ENCODE data around the gene GID8.
A peak's percentile ranks its signal among the peaks of the same experiment; 100 is the strongest.

Gene GID8

DNA sequence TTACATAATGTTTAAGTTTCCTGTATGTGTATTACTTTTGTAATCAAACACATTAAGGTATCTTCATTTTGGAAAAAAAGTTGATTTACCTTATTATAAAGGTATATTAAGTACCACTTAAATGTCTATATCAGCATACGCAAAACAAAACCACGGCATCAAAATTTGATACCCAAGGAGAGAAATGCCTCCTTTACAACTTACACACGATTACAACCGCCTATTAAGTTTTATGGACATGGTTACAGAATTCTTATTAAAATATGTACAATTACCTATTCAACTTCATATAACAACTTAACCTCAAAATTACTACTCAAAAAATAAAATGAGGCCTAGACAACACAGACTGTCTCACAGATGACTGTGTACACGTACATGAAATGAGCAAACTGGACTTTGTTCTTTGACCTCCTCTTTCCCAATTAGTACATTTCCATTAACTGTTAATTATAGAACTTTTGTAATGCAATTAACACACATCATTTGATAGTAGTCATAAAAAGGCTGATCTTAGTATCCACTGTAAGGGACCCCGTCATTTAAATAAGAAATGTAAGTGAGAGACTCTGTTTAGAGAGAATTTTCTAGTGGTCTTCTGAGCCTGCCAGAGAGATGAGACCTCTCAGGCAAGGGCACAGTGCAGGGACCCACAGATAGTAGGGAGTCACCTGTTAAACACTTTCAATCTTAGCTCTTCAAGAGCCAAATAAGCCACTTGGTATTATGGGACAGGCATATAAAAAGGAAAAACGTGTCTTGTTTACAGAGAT, 14.1 kb upstream of the GID8 start:
- DNase-seq, result no peak

DNA sequence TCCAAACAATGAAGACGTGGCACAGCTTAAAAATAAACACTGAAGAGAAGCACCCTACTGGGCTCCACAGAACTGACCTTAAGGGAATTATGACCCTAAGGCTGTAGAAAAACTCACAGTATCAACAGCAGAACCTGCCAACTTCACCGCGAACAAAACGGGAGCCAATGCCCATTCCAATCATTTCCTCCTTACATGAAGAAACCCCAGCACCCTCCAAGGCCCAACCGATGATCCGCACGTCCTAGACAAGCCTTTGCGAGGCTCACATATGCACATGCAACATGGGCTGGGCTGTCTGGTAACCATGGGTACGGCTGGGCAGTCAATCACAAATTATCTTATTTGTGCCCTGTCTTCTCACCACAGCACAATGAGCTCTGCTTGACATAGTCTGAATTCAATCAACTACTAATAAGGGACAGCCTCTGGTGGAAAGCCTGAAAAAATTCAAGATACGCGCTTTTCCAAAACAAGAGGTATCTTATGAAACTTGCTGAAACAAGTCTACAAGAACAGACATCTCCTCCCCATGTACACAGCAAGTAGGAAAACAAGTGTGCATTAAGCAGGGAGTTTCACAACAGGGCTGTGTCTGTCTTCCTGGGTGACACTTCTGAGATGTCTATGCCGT, 13.4 kb upstream of the GID8 start:
- peak; percentile 28 for DNase-seq

DNA sequence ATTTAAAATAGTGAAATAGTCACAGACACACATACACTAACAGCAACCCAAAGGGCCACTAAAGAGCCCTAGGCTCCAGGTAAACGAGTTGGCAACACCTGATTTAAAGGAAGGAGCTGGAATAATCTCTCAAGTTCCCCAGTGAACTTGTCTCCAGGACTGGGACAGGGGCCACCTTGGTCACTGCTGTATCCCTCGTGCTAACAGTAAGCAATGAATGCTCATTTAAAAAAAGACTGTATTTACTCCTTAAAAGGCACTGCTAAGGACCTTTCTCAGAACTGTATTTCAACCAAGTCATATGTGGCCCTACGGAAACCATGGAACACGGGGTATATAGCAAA, 12.9 kb upstream of the GID8 start:
- no peak for DNase-seq

DNA sequence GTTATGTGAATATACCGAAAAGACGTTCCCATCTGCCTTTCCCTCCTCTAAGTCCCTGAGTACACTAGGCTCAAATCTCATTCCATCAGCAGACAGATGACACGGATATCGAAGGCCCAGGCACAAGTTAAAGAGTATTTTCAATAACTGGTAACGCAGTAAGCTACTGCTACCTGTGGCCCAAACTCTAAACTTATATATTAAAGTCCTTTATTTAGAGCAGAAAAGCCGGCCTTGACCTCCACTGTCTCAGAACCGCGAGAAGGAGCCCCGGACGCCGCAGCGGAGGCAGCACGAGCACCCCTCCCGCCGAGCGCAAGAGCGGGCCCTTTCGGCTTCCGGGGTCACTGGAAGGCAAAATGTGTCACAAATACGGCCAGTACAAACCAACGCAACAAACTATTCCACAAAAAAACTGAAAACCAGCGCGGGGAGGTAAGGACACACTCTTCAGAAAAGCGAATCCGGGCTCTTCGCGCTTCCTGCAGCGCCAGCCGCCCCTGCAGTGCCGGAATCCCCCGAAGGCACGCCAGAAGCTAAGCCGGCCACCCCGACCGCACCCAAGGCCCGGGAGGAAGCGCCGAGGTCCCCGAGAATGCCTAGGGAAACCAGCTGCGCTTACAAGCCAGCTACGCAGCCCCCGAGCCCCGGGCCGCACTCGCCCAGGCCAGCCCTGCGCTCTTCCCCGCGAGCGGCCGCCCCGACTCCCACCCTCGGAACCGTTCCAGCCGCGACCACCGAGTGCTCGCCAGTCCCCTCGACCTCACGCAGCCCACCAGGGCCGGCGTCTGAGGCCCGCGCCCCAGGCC, 12.3 kb upstream of the GID8 start:
- DNase-seq, result peak; percentile 63

DNA sequence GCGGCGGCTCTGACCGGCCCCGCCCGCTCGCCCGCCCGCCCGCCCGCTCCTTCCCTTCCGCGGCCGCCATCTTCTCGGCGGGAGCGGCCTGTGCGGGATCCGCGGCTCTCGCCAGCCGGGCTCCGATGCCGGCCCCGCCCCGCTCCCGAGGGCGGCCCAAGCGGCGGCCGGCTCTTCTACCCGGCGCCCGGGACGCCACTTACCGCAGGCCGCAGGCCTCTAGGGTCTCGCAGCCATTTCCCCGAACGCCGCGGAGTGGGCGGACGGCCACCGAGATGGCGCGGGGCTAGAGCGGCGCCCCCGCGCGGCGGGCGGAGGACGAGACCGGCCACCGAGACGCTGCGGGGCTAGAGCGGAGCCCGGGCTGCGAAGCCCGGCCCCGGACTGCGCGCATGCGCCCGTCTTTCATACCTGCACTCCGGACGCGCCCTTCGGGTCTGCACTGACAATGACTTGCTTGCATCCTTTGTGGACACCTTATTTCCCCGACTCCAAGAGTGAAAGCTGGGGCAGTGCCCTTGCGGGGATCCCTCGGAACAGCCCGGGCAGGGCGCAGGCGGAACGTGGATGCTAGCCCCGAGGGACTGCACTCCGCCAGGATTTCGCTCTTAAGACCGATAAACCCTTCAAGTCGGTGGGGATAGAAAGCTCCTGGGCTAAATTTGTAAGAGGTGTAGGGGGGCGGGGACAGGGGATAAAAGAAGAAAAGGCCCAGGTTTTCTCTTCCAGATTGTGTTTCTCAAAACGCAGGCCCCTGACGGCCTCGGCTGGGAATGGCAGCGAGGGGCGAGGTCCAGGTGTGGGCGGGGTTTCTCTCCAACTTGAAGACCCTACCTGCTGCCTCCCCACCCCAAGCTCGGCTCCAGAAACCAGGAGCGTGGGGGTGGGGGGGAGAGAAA, 11.5 kb upstream of the GID8 start, which contains the start of gene DIDO1:
TSS of gene DIDO1 (minus strand) at position 277 of the 899 bp plus-strand sequence.
- DNase-seq, result peak; percentile 94

DNA sequence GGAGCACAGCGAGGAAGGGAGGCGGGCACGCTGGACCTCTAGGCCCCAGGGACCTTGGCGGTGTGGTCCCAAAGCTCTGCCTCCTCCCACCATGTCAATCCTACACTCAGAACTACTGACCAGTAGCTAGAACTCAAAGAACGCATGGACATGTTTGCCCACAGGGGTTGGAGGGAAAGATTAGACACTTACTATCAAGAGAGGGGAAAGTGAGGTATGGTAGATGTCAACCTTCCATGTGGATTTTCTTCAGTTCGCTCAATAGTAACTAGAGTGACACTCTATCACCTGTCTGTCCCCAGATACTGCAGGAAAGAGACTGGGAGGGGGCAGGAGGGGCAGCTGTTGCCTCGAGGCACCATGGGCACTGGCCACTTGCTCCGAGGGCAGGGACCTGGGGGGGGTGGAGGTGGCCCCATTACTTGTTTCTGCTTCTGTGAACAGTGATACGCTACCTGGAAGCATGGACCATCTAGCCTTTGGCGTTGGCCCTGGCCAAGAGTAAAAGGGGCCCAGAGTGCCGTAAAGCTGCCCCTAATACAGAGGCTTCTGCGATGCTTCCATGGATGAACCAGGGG, 10.7 kb upstream of the GID8 start:
- no peak for DNase-seq

DNA sequence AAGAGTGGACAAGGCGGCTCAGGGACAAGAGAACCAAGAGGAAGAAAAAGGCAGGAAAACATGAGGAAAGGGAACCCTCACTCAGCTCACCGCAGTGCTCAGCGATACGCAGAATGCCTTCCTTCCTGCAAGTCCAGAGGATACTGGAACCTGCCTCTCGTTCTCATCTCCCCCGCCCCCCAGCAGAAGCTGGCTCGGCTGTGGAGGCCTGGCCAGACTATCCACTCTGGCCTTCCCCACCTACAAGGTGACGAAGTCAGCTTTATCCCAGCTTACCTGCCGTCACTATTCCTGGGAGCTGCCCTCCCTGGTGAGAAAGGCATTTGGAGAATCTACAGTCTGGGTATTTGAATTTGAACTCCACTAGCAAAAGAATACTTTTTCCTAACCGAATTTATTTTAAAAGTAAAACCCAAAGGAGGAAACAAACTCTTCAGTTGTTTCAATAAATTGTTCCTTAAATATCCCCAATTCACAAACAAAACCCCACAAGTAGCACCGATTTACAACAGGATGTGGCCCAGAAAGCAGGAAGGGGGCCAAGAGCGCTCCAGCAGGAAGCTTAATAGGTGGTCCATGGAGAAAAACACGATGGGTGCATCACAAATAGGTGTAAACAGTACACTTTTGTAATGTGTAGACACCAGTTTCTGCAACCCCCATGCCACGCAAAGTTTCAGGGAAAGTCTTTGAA, 9.6 kb upstream of the GID8 start:
- DNase-seq, result peak; percentile 25

DNA sequence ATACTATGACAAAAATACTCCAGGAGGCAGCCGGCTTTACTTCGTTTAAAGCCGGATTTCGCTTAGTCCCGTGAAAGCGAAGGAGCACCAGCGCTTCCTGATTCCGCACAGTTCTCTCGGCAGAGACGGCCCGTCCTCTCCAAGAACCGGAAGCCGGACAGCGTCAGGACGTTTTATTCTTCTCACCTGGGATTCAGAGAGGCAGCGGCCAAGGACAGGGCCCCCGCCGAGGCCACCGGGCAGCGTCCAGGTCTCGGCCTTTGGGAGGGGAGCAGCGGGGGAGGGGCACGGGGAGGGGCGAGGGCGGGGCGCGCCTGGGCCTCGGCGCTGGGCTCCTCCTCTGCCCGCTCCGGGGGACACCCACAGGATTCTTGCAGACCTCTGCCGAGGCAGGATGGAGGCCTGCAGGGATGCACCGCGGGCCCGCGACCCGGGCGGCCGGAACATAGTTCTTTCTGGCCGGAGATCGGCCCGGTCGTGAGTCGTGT, 8.9 kb upstream of the GID8 start:
- peak; percentile 73 for DNase-seq

DNA sequence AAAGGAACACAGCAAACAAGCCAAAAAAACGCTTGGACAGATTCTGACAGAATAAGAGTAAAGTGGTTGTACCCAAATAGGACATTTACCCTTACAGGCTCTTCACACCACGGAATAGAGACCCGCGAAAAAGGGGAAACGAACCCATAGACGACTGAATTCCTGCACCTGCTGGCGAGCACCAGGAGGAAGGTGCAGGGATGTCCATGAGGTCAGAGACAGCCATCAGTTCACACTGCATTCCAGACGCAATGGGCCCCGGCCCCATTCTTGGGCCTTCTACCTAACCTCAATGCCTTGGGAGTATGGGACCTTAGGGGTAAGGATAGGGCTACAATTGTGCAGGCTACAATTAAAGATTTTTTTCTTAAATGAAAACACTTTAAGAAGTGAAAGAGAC, 6.5 kb upstream of the GID8 start:
- no peak for DNase-seq

DNA sequence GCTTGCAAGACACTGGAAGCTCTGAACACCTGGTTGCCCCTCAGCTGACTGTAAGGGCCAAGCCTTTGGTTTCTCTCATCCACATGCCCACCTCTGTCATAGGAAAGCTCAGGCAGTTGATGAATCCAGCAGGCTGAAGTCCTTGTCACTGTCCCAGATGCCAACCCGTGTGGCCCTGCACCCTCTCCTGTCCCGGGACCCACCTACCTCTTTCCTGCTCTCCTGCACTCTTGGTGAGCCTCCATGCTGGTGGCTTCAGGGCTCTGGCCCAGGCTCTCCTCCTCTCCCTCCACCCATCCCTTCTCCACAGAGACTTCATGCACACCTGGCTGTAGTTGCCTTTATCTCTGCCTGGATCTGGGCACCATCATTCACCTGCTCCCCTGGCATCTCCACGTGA, 4.0 kb upstream of the GID8 start:
- no peak for DNase-seq

DNA sequence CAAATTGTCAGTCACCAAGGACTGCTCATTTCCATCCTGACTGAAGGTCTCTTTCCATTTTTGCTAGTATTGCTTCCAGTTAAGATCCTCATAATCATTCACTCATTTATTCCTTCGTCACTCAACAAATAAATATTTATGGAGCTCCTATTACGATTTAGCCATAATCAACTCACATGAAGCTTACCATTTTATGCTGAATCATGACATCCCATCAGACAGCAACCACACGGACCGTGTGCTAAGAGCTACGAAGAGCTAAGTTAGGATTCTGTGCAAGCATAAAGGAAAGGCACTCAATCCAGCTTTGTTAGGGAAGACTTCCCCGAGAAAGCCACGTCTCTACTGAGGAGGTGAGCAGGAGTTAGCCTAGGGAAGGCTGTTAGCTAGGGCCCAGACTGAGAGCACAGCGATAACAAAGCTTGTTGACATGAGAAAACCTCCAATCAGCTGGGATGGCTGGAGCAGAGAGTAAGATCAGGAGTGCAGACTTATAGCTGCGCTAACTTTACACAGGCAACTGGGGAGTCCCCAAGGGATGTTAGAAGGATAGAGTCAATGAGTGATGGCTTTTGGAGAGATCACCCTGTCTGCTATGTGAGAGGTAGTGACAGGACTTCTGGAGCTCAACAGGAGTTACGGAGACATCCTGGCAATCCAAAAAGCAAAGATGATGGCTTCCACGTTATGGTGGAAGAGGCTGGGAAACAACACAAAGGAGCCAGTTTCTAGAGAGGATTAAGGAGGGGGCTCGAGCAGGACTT, 2.6 kb upstream of the GID8 start:
- no peak for DNase-seq

DNA sequence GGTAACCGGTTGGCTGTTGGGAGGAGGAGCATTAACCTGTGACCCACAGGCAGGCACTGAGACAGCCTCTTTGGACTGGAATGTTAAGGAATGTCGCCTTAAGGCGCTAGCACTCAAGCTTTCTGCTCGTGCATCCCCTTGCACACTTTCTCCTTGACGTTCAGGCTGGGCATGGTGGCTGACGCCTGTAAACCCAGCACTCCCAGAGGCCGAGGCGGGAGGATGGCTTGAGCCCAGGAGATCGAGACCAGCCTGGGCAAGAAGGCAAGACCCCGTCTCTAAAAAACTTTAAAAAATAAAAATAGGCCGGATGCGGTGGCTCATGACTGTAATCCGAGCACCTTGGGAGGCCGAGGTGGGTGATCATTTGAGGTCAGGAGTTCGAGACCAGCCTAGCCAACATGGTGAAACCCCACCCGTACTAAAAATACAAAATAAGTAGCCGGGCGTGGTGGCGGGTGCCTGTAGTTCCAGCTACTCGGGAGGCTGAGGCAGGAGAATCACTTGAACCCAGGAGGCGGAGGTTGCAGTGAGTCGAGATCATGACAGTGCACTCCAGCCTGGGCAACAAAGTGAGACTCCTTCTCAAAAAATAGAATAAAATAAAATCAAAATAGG, 1.9 kb upstream of the GID8 start:
- no peak for DNase-seq

DNA sequence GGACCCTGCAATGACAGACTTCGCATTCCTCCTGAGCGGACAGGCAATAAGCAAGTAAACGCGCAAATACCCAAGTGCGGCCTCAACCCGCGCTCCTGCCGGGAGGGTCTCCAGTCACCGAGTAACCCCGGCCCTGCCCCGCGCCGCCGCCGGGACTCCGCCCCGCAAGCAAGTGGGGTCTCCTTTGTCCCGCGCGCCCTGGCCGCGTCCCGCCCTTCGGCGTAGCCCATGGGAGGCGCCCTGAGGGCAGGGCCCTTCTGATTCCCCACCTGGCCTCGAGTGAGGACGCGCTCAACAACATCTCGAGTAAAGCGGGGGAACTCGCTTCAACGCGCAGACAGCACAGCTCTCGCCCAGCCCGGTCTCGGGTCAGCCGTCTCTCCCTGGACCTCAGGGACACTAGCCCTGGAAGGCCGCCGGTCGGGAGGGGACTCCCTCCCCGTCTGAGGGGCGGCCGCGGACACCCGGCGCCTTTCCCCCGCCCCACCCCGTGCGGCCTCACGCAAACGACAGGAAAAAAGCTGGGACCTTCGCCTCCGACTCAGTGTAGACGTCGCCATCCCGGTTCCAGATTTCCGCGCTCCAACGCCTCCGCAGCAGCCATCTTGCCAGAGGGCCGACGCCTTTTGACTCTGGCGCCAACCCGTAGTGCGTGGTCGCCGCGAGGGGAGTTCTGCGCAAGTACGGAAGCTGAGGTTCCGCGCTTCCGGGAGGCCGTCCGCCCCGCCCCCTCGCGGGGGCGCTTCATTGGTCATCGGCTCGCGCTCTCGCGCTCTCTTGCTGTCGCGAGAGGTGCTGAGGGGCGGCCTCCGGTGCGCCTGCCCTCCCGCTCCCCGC, 461 bp upstream of the GID8 start:
- peak; percentile 99 for DNase-seq

DNA sequence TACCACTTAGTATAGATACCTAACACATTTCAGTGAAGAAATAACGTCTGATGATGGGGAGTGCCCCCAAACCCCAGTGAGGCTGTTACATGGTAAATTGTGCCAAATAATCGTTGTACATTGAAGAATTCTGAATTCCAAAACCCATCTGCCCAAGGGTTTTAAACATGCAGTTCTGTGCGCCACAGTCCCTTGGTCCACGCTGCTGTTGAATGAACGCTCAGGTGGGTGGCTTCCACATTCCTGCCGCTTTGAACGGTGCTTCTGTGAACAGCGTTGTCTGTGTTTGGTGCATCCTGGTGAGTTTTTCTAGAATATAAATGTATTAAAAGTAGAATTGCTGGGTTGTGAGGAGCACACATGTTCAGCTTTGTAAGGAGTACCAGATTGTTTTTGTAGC, 2.9 kb downstream of the GID8 start:
- DNase-seq, result no peak

DNA sequence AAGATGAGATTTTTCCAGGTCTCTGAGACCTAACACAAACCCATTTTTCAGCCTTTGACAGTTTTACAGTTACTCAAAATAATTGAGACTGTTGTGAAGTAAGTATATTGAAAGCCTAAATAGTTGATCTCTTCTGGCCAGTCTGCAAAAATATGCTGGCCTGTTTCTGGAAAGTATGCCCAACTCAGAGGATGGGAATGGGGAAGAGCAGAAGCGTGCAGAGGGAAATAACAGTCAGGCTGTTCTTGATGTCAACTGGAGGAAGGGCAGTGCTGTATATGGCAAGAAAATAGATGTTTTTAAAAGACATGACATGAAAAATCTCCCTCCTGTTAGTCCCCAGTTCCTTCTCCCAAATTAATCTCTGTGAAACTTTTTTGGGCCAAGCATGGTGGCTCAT, 3.8 kb downstream of the GID8 start:
- no peak for DNase-seq

DNA sequence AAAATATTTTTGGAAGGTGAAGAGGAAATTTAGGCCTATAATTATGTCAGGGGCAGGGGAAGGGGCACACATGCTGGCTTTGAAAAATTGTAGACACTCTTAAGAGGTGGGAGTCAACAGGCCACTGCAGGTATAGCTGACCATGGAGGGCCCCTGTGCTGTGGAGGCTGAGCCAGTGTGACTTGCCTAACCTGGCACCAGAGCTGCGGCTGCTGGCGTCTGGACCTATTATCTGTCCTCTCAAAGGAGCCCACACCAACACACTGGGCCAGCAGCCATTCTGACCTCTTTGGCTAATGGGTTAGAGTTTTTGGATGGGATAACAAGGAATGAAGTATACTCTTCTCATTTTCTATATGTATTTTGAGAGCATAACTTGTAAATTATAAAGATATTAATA, 4.5 kb downstream of the GID8 start:
- no peak for DNase-seq

DNA sequence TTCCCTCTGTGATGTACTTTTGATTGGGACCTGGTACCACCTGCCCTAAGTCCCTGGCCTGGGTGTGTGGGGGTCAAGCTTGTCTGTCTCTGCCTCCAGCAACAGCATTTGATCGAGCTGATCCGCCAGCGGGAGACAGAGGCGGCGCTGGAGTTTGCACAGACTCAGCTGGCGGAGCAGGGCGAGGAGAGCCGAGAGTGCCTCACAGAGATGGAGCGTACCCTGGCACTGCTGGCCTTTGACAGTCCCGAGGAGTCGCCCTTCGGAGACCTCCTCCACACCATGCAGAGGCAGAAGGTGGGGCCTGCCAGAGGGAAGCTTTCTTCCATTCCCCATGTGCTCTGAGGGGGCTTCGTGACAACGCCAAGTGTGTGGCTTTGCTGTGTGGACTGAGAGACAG, 5.4 kb downstream of the GID8 start:
- DNase-seq, result no peak

DNA sequence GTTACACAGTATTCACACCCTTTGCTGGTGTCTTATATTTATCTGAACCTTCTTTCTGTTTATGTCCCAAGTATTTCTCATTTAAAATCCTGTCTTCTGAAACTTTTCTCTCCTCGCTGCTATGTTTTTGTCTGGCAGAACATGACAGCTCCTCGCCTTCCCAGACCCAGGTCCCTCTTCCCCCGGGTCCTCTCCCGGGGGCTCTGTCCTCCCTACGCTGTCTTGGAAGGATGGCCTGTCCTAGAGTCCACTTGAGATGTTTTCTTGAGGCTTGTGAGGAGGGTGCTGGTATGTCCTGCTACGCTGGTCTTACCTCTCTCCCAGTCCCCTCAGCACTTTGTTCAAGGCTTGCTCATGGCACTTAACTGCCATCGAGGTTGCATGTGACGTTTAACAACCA, 6.2 kb downstream of the GID8 start:
- no peak for DNase-seq

DNA sequence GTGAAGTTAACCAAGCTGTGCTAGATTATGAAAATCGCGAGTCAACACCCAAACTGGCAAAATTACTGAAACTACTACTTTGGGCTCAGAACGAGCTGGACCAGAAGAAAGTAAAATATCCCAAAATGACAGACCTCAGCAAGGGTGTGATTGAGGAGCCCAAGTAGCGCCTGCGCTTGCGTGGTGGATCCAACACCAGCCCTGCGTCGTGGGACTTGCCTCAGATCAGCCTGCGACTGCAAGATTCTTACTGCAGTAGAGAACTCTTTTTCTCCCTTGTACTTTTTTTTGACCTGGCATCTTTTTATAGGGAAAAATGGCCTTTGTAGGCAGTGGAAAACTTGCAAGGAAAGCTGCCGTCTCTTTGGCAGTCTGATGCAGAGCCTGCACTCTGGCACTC, 6.8 kb downstream of the GID8 start:
- DNase-seq, result no peak
